HepG2 (cell line): ENCODE results near the gene TRAK1. TPM values are rescaled to one million over a fixed set of nuclear protein-coding genes. Genes with fewer than 3 reads are reported as not detected.
A peak's percentile ranks its signal among the peaks of the same experiment; 100 is the strongest.

Experiments used
- ATAC-seq: fragments of 200-7000 bp; cut with Tn5 transposase; 3 replicates; pipeline ENCODE4 v1.9.1; 2020; ENCODE audit warnings: mild to moderate bottlenecking, moderate library complexity
- BruUV-seq: library from RNA; stranded (reverse); fragments of 400-500 nt; replicated peaks from 2 replicates; lab custom pipeline; 2021; lab: Mats Ljungman, UMichigan
- CTCF ChIA-PET: fragments of 300-600 bp; formaldehyde crosslinking; extraction: SDS; loops from one replicate; lab custom pipeline; 2021; ENCODE audit warnings: low total read pairs, inconsistent platforms, low intra/inter-chr PET ratio; lab: Yijun Ruan, JAX
- POLR2A ChIA-PET: fragments of 350-600 bp; sonication (Branson Sonifier 250); formaldehyde crosslinking; loops from one replicate; lab custom pipeline; 2020; ENCODE audit warnings: antibody characterized with exemption, inconsistent platforms; lab: Yijun Ruan, JAX
- DNase-seq: peaks from one replicate; pipeline ENCODE4 v3.0.0-alpha.2; 2015; ENCODE audit warnings: low spot score
- FAIRE-seq: peaks from 3 replicates; lab custom pipeline; 2011; peaks lifted over from hg19 to GRCh38; lab: Jason Lieb, UNC
- H2AFZ ChIP-seq: one replicate; pipeline ENCODE4 v1.6.1; 2011; ENCODE audit warnings: low read length, inconsistent platforms
- H3K27ac ChIP-seq: fragments of 300-600 bp; 3 replicates; pipeline ENCODE4 v1.8.0; 2011; ENCODE audit warnings: mixed run types, mild to moderate bottlenecking, mixed read lengths, low read length, inconsistent platforms; ENCODE audit not compliant: insufficient read depth; ENCODE audit errors: extremely low read length
- H3K27me3 ChIP-seq, 2 experiments: fragments of 200-600 bp in 1 of 2; 2 replicates in 1 of 2; 3 replicates in 1 of 2; pipeline versions ENCODE4 v1.6.0 to v1.8.0; 2011; ENCODE audit warnings: low read length in 2 of 2, mild to moderate bottlenecking in 2 of 2, moderate library complexity in 2 of 2, inconsistent platforms in 1 of 2; ENCODE audit not compliant: insufficient read depth in 2 of 2, control insufficient read depth in 1 of 2
- H3K36me3 ChIP-seq, 2 experiments: fragments of 200-600 bp in 1 of 2; replicated peaks in 1 of 2; 2 replicates in 1 of 2; 3 replicates in 1 of 2; pipeline versions ENCODE4 v1.5.1 to v1.8.0; 2011; ENCODE audit warnings: low read length in 2 of 2, inconsistent platforms in 1 of 2; ENCODE audit not compliant: insufficient read depth in 2 of 2, control insufficient read depth in 1 of 2
- H3K4me1 ChIP-seq: 2 replicates; pipeline ENCODE4 v1.5.1; 2012; ENCODE audit warnings: low read length, inconsistent platforms; ENCODE audit not compliant: insufficient read depth
- H3K4me2 ChIP-seq: 2 replicates; pipeline ENCODE4 v1.6.0; 2011; ENCODE audit warnings: low read depth, low read length, inconsistent platforms
- H3K4me3 ChIP-seq, 3 experiments: fragments of 200-600 bp in 1 of 3; sonication (generic), shearing (Covaris generic) in 1 of 3; replicated peaks in 1 of 3; 2 replicates each; pipeline ENCODE4 v1.5.1; 2011 to 2016; ENCODE audit warnings: low read length in 3 of 3, inconsistent platforms in 2 of 3, low read depth in 2 of 3, mild to moderate bottlenecking in 2 of 3, control low read depth in 1 of 3, mixed read lengths in 1 of 3; ENCODE audit not compliant: insufficient read depth in 1 of 3
- H3K79me2 ChIP-seq: one replicate; pipeline ENCODE4 v1.6.1; 2011; ENCODE audit warnings: low read length, inconsistent platforms; ENCODE audit not compliant: insufficient read depth
- H3K9ac ChIP-seq: 2 replicates; pipeline ENCODE4 v1.6.0; 2011; ENCODE audit warnings: mild to moderate bottlenecking, low read depth, low read length, inconsistent platforms; ENCODE audit not compliant: insufficient read depth
- H3K9me3 ChIP-seq: 2 replicates; pipeline ENCODE4 v1.5.1; 2012; ENCODE audit warnings: mild to moderate bottlenecking, low read length
- H4K20me1 ChIP-seq: 2 replicates; pipeline ENCODE4 v1.6.0; 2011; ENCODE audit warnings: inconsistent platforms, mild to moderate bottlenecking, low read length, moderate library complexity; ENCODE audit not compliant: insufficient read depth
- ARID5B ChIP-seq: IDR thresholded peaks from 2 replicates; pipeline ENCODE4 v1.4.0; 2020; ENCODE audit warnings: mild to moderate bottlenecking, missing genetic modification reagents
- FOXA1 ChIP-seq, 2 experiments: fragments of 450-650 bp in 1 of 2; sonication (generic) in 1 of 2; formaldehyde crosslinking in 1 of 2; IDR thresholded peaks; 2 replicates each; pipeline versions ENCODE4 v1.4.0 to v1.6.1; 2016 to 2020; ENCODE audit warnings: missing genetic modification reagents in 1 of 2
- HDAC1 ChIP-seq: sonication (generic); formaldehyde crosslinking; IDR thresholded peaks from 2 replicates; pipeline ENCODE4 v1.5.1; 2020; ENCODE audit warnings: mild to moderate bottlenecking, missing genetic modification reagents
- HNF4A ChIP-seq: sonication (generic); formaldehyde crosslinking; IDR thresholded peaks from 2 replicates; pipeline ENCODE4 v1.4.0; 2020; ENCODE audit warnings: missing genetic modification reagents
- RCOR2 ChIP-seq: IDR thresholded peaks from 2 replicates; pipeline ENCODE4 v1.6.1; 2016; ENCODE audit warnings: missing biosample characterization, missing genetic modification reagents
- RXRB ChIP-seq: IDR thresholded peaks from 2 replicates; pipeline ENCODE4 v1.6.1; 2016; ENCODE audit warnings: borderline replicate concordance, missing genetic modification reagents, missing compliant biosample characterization
- SOX13 ChIP-seq, 3 experiments: fragments of 450-650 bp in 1 of 3; sonication (generic) in 1 of 3; formaldehyde crosslinking in 1 of 3; IDR thresholded peaks in 2 of 3; conservative IDR thresholded peaks in 1 of 3; 2 replicates each; pipeline versions ENCODE4 v1.5.0 to v1.6.1; 2016 to 2020; ENCODE audit warnings: antibody characterized with exemption in 1 of 3, mild to moderate bottlenecking in 1 of 3, missing compliant biosample characterization in 1 of 3, missing genetic modification reagents in 1 of 3, moderate library complexity in 1 of 3
- ZNF235 ChIP-seq: sonication (generic); formaldehyde crosslinking; IDR thresholded peaks from 2 replicates; pipeline ENCODE4 v1.8.1; 2023; ENCODE audit warnings: mild to moderate bottlenecking, missing genetic modification reagents, borderline replicate concordance
- ZNF24 ChIP-seq: fragments of 450-650 bp; IDR thresholded peaks from 2 replicates; pipeline ENCODE4 v1.6.1; 2017; ENCODE audit warnings: antibody characterized with exemption, mild to moderate bottlenecking
- ZNF34 ChIP-seq: sonication (generic); formaldehyde crosslinking; IDR thresholded peaks from 2 replicates; pipeline ENCODE4 v1.4.0; 2020; ENCODE audit warnings: mild to moderate bottlenecking, missing genetic modification reagents, borderline replicate concordance
- ZNF589 ChIP-seq: sonication (generic); formaldehyde crosslinking; conservative IDR thresholded peaks from 2 replicates; pipeline ENCODE4 v1.8.0; 2022; ENCODE audit warnings: mild to moderate bottlenecking, moderate library complexity, missing genetic modification reagents
- WGBS: methylation state at CpG from one replicate; pipeline ENCODE4 v1.1.6; 2017; ENCODE audit warnings: low lambda C conversion rate; 5-methylcytosine and 5-hydroxymethylcytosine counted together
- in situ Hi-C: cut with HindIII; loops from 2 replicates; pipeline ENCODE4 v1.10.0; 2017; ENCODE audit warnings: low pct_unique_long_range_greater_than_20kb; ENCODE audit not compliant: extremely low pct_ligation_motif_present
- intact Hi-C: fragments of 100-400 bp; cut with micrococcal nuclease; formaldehyde crosslinking; loops from one replicate; pipeline ENCODE4 v1.10.0; 2022; ENCODE audit not compliant: unreplicated experiment
- polyA plus RNA-seq, 8 experiments: library from polyadenylated mRNA; depleted of rRNA in 3 of 8; stranded (reverse) in 7 of 8; unstranded in 1 of 8; fragments of >200 nt; fragmentation: Illumina TruSeq in 4 of 8; extraction: Trizol in 4 of 8; gene quantifications; 2 replicates each; pipeline versions ENCODE4 v1.2.1 to v1.2.3, GENCODE V29; 2011 to 2016; ENCODE audit warnings: low read depth in 4 of 8, missing spikeins in 1 of 8, mixed read lengths in 1 of 8; ENCODE audit not compliant: insufficient read depth in 1 of 8
- total RNA-seq, 5 experiments: library from RNA; depleted of rRNA; stranded (reverse); fragments of >200 nt; fragmentation: Illumina TruSeq; extraction: Trizol; gene quantifications; 2 replicates each; pipeline ENCODE4 v1.2.3, GENCODE V29; 2016; ENCODE audit warnings: low read depth in 1 of 5
- TF ChIP-seq, protein P1 (sequence below): sonication (generic); formaldehyde crosslinking; IDR thresholded peaks from 2 replicates; pipeline ENCODE4 v1.5.1; 2020; ENCODE audit warnings: missing genetic modification reagents, mild to moderate bottlenecking, borderline replicate concordance

The TRAK1 gene
- total and polyA plus RNA-seq, 2 of the 13 experiments (the other 11 are each of a cell fraction or from before 2014, with no cell fraction given), result 20.5 to 46.6 TPM

- 76% methylated on average over 3 of the region's 3 CpGs for WGBS
- H3K4me2 ChIP-seq, result no peak overlapping the region
- TF ChIP-seq RXRB (CRISPR knock-in tag), result peak; percentile 33; the same call in 1 of the 2 replicates
- no peak for TF ChIP-seq FOXA1 (IDR thresholded peaks at IDR 0.05)
- TF ChIP-seq FOXA1 (CRISPR knock-in tag; IDR thresholded peaks at IDR 0.05), result peak; percentile 6; the same call in 1 of the 2 replicates
- TF ChIP-seq ZNF235 (CRISPR knock-in tag), result no peak
- TF ChIP-seq, protein P1, sequence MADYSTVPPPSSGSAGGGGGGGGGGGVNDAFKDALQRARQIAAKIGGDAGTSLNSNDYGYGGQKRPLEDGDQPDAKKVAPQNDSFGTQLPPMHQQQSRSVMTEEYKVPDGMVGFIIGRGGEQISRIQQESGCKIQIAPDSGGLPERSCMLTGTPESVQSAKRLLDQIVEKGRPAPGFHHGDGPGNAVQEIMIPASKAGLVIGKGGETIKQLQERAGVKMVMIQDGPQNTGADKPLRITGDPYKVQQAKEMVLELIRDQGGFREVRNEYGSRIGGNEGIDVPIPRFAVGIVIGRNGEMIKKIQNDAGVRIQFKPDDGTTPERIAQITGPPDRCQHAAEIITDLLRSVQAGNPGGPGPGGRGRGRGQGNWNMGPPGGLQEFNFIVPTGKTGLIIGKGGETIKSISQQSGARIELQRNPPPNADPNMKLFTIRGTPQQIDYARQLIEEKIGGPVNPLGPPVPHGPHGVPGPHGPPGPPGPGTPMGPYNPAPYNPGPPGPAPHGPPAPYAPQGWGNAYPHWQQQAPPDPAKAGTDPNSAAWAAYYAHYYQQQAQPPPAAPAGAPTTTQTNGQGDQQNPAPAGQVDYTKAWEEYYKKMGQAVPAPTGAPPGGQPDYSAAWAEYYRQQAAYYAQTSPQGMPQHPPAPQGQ, result no peak
- TF ChIP-seq ZNF24, result no peak
- TF ChIP-seq RCOR2 (CRISPR knock-in tag), result 0 out of 2 replicates have a peak, but pooled peaks have one; percentile 21
- 0 out of 2 replicates have a peak, but pooled peaks have one; percentile 30 for TF ChIP-seq ZNF589 (CRISPR knock-in tag)
- TF ChIP-seq HNF4A (CRISPR knock-in tag), result peak; percentile 80
- peak; percentile 28; the same call in 1 of the 2 replicates for TF ChIP-seq HDAC1
- no peak for TF ChIP-seq ZNF34
- TF ChIP-seq SOX13 (IDR thresholded peaks at IDR 0.05), result no peak
- 0 out of 4 replicates have a peak, but pooled peaks of 1 of the 2 experiments have one; percentile 16 for TF ChIP-seq SOX13 (CRISPR knock-in tag; conservative IDR thresholded peaks at IDR 0.05 in 1 of 2, IDR thresholded peaks at IDR 0.05 in 1 of 2)
- peak; percentile 37; the same call in 1 of the 2 replicates for TF ChIP-seq ARID5B (CRISPR knock-in tag)
Measured at GRCh38 chr3:42134867-42135464, 43.8 kb downstream of the TRAK1 start.

More at GRCh38 chr3:42134867-42135464, 43.8 kb downstream of the TRAK1 start:
- ChIA-PET POLR2A (interaction anchor here (4.3 kb wide), 1 partner anchor 25 kb away, joined by 18 read pairs; no protein-coding TSS in a partner anchor), CTCF (no interaction called here)
- Histone ChIP-seq H3K9ac (peak overlapping the region; percentile 16; the same call in 1 of the 2 replicates), H3K36me3 (no peaks in the 10 kb centered on the region; a peak in 2 of 5 replicates), H3K9me3 (no peaks in the 10 kb centered on the region), H2AFZ (no peak overlapping the region), H3K27me3 (no peaks in the 10 kb centered on the region), H3K4me1 (peaks cover 61% of the 10 kb centered on the region), H3K79me2 (peaks cover 17% of the 10 kb centered on the region), H4K20me1 (no peaks in the 10 kb centered on the region), H3K27ac (peak overlapping the region; percentile 46), H3K4me3 (no peak overlapping the region)
- intact Hi-C loops, result no loop called here
- ATAC-seq (0 out of 3 replicates have a peak, but pooled peaks have one; percentile 17), DNase-seq (peak; percentile 34), FAIRE-seq (no peak)
- BruUV-seq, result no TSS peak
- in situ Hi-C loops, result no loop called here
